ENCODE results near the gene SLC31A1. TPM values are rescaled to one million over a fixed set of nuclear protein-coding genes. Genes with fewer than 3 reads are reported as not detected.

The SLC31A1 gene
- total and polyA plus RNA-seq, 2 of the 13 experiments (the other 11 are each of a cell fraction or from before 2014, with no cell fraction given) = 62.9 to 70.0 TPM

DNA sequence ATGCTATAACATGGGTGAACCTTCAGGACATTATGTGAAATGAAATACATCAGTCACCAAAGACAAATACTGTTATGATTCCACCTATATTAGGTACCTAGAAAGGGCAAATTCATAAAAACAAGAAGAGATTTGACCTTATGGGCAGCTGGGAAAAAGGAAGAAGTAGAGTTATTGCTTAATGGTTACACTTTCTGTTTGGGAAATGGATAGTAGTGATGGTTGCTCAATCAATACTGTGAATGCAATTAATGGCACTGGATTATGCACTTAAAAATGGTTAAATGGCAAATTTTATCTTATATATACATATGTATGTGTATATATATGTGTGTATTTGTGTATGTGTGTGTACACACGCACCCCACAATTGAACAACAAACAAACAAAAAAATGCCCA is 15.5 kb upstream of the SLC31A1 start:
- H3K27ac ChIP-seq (ENCODE audit: extremely low read length, insufficient read depth, low read length) = no peak overlapping the region
- peaks cover 8 to 53% of the 10 kb centered on the region in 2 experiments; a peak in 3 of 5 replicates for H3K36me3 ChIP-seq (replicated peaks in 1 of 2; ENCODE audit: control insufficient read depth in 1 of 2, insufficient read depth in 2 of 2, low read length in 2 of 2)
- H3K27me3 ChIP-seq (ENCODE audit: control insufficient read depth in 1 of 2, insufficient read depth in 2 of 2, low read length in 2 of 2) = no peaks in the 10 kb centered on the region
- no peaks in the 10 kb centered on the region; the same call in 1 of the 2 replicates for H3K4me1 ChIP-seq (ENCODE audit: insufficient read depth, low read length)
- H3K9ac ChIP-seq (ENCODE audit: insufficient read depth, low read depth, low read length) = no peak overlapping the region
- ChIA-PET POLR2A (no interaction called here), CTCF (ENCODE audit: low intra/inter-chr PET ratio, low total read pairs) (no interaction called here)
- no peak for DNase-seq (ENCODE audit: low spot score)
- BruUV-seq (replicated peaks) = no TSS peak
- H3K79me2 ChIP-seq (ENCODE audit: insufficient read depth, low read length) = no peaks in the 10 kb centered on the region
- ATAC-seq = no peak
- no peak overlapping the region for H3K4me2 ChIP-seq (ENCODE audit: low read depth, low read length)
- no peaks in the 10 kb centered on the region for H3K9me3 ChIP-seq (ENCODE audit: low read length)
- in situ Hi-C loops (cut with HindIII; ENCODE audit: extremely low pct_ligation_motif_present, low pct_unique_long_range_greater_than_20kb) (no loop called here), intact Hi-C loops (cut with micrococcal nuclease; ENCODE audit: unreplicated experiment) (no loop called here)
- TF ChIP-seq, protein P1, sequence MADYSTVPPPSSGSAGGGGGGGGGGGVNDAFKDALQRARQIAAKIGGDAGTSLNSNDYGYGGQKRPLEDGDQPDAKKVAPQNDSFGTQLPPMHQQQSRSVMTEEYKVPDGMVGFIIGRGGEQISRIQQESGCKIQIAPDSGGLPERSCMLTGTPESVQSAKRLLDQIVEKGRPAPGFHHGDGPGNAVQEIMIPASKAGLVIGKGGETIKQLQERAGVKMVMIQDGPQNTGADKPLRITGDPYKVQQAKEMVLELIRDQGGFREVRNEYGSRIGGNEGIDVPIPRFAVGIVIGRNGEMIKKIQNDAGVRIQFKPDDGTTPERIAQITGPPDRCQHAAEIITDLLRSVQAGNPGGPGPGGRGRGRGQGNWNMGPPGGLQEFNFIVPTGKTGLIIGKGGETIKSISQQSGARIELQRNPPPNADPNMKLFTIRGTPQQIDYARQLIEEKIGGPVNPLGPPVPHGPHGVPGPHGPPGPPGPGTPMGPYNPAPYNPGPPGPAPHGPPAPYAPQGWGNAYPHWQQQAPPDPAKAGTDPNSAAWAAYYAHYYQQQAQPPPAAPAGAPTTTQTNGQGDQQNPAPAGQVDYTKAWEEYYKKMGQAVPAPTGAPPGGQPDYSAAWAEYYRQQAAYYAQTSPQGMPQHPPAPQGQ (CRISPR knock-in tag; IDR thresholded peaks at IDR 0.05; ENCODE audit: borderline replicate concordance) = no peak
- TF ChIP-seq CENPX (CRISPR knock-in tag; IDR thresholded peaks at IDR 0.05) = no peak
- 91% methylated on average over 1 of the region's 1 CpG for WGBS (ENCODE audit: low lambda C conversion rate)
- FAIRE-seq = no peak
- H2AFZ ChIP-seq (ENCODE audit: low read length) = no peak overlapping the region
- H3K4me3 ChIP-seq (replicated peaks in 1 of 3; ENCODE audit: insufficient read depth in 1 of 3, low read depth in 2 of 3, low read length in 3 of 3) = no peak overlapping the region
- no peaks in the 10 kb centered on the region for H4K20me1 ChIP-seq (ENCODE audit: insufficient read depth, low read length)

DNA sequence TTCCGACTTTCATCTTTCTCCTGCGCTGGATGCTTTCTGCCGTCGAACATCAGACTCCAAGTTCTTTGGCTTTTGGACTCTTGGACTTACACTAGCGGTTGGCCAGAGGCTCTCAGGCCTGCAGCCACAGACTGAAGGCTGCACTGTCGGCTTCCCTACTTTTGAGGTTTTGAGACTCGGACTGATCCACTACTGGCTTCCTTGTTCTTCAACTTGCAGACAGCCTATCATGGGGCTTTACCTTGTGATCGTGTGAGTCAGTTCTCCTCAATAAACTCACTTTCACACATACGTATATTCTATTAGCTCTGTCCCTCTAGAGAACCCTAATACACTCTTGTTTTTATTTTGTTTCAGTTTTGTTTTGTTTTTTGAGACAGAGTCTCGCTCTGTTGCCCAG is 10.5 kb upstream of the SLC31A1 start:
- no peak for FAIRE-seq
- no TSS peak for BruUV-seq (replicated peaks)

More for the DNA sequence above, 10.5 kb upstream of the SLC31A1 start:
- H3K4me2 ChIP-seq (ENCODE audit: low read depth, low read length) = no peak overlapping the region
- TF ChIP-seq, protein P2, sequence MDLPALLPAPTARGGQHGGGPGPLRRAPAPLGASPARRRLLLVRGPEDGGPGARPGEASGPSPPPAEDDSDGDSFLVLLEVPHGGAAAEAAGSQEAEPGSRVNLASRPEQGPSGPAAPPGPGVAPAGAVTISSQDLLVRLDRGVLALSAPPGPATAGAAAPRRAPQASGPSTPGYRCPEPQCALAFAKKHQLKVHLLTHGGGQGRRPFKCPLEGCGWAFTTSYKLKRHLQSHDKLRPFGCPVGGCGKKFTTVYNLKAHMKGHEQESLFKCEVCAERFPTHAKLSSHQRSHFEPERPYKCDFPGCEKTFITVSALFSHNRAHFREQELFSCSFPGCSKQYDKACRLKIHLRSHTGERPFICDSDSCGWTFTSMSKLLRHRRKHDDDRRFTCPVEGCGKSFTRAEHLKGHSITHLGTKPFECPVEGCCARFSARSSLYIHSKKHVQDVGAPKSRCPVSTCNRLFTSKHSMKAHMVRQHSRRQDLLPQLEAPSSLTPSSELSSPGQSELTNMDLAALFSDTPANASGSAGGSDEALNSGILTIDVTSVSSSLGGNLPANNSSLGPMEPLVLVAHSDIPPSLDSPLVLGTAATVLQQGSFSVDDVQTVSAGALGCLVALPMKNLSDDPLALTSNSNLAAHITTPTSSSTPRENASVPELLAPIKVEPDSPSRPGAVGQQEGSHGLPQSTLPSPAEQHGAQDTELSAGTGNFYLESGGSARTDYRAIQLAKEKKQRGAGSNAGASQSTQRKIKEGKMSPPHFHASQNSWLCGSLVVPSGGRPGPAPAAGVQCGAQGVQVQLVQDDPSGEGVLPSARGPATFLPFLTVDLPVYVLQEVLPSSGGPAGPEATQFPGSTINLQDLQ (CRISPR knock-in tag; IDR thresholded peaks at IDR 0.05) = no peak
- TF ChIP-seq ZFYVE20 (CRISPR knock-in tag; IDR thresholded peaks at IDR 0.05; ENCODE audit: borderline replicate concordance, low read depth) = no peak
- no peak overlapping the region for H2AFZ ChIP-seq (ENCODE audit: low read length)
- no peaks in the 10 kb centered on the region for H4K20me1 ChIP-seq (ENCODE audit: insufficient read depth, low read length)
- intact Hi-C loops (cut with micrococcal nuclease; ENCODE audit: unreplicated experiment) (no loop called here), in situ Hi-C loops (cut with HindIII; ENCODE audit: extremely low pct_ligation_motif_present, low pct_unique_long_range_greater_than_20kb) (no loop called here)
- H3K4me1 ChIP-seq (ENCODE audit: insufficient read depth, low read length) = no peaks in the 10 kb centered on the region
- no peak overlapping the region for H3K27ac ChIP-seq (ENCODE audit: extremely low read length, insufficient read depth, low read length)
- DNase-seq (ENCODE audit: low spot score) = no peak
- H3K27me3 ChIP-seq (ENCODE audit: control insufficient read depth in 1 of 2, insufficient read depth in 2 of 2, low read length in 2 of 2) = no peaks in the 10 kb centered on the region
- no peak overlapping the region for H3K4me3 ChIP-seq (replicated peaks in 1 of 3; ENCODE audit: insufficient read depth in 1 of 3, low read depth in 2 of 3, low read length in 3 of 3)
- no peaks in the 10 kb centered on the region for H3K9me3 ChIP-seq (ENCODE audit: low read length)
- H3K36me3 ChIP-seq (replicated peaks in 1 of 2; ENCODE audit: control insufficient read depth in 1 of 2, insufficient read depth in 2 of 2, low read length in 2 of 2) = peaks cover 7 to 27% of the 10 kb centered on the region in 2 experiments; a peak in 3 of 5 replicates
- no peaks in the 10 kb centered on the region for H3K79me2 ChIP-seq (ENCODE audit: insufficient read depth, low read length)
- ChIA-PET POLR2A (interaction anchor here (1.6 kb wide), 1 partner anchor 11 kb away, joined by 6 read pairs; the partner anchor contains the start of genes FKBP15 and SLC31A1), CTCF (ENCODE audit: low intra/inter-chr PET ratio, low total read pairs) (no interaction called here)
- H3K9ac ChIP-seq (ENCODE audit: insufficient read depth, low read depth, low read length) = no peak overlapping the region
- 95% methylated on average over 10 of the region's 10 CpGs for WGBS (ENCODE audit: low lambda C conversion rate)
- ATAC-seq = no peak

Measured in HepG2 (cell line).